ENCODE measurements around the gene HMGN1. TPM values are rescaled to one million over a fixed set of nuclear protein-coding genes. Genes with fewer than 3 reads are reported as not detected.

Gene HMGN1
- total and polyA plus RNA-seq, 2 donors (not counting 1 experiment from before 2014, with no cell fraction given): 117 to 317 TPM

- H4K20me1 ChIP-seq (ENCODE audit: control insufficient read depth, insufficient read depth, low read length, poor library complexity, severe bottlenecking): no peaks in the 10 kb centered on the region
- peak overlapping the region; percentile 61 to 81 for H3K27ac ChIP-seq (ENCODE audit: low read length in 2 of 2)
- peak overlapping the region; percentile 98 for H3K4me2 ChIP-seq (replicated peaks; ENCODE audit: low read depth, low read length, poor library complexity, severe bottlenecking)
- peak overlapping the region; percentile 93 for H3K9ac ChIP-seq (ENCODE audit: low read length)
- H3K27me3 Mint-ChIP-seq: no peaks in the 10 kb centered on the region
- under 1% methylated on average over 65 of the region's 65 CpGs for WGBS (ENCODE audit: insufficient coverage)
- H3K79me2 ChIP-seq (ENCODE audit: control insufficient read depth, insufficient read depth, low read length): peaks cover 15% of the 10 kb centered on the region
- peaks cover 10 to 16% of the 10 kb centered on the region in 2 donors for H3K4me1 ChIP-seq (ENCODE audit: control insufficient read depth in 2 of 2, insufficient read depth in 2 of 2, low read length in 2 of 2)
- CTCF ChIA-PET: interaction anchor here (1.0 kb wide), 1 partner anchor 9 kb away, joined by 6 read pairs; no protein-coding TSS in a partner anchor
- H3K4me1 Mint-ChIP-seq: peaks cover 19% of the 10 kb centered on the region
- H3K9me3 Mint-ChIP-seq (ENCODE audit: insufficient read depth): no peaks in the 10 kb centered on the region
- H2AFZ ChIP-seq (ENCODE audit: insufficient read depth, low read depth, low read length, poor library complexity, severe bottlenecking): peak overlapping the region; percentile 97
- no peaks in the 10 kb centered on the region for H3K36me3 ChIP-seq (replicated peaks in 1 of 2; ENCODE audit: control extremely low read depth in 1 of 2, control insufficient read depth in 1 of 2, extremely low read depth in 1 of 2, insufficient read depth in 2 of 2, low read length in 1 of 2)
- peaks cover 0 to 6% (median 0%) of the 10 kb centered on the region in 4 experiments for H3K27me3 ChIP-seq (replicated peaks in 1 of 4; ENCODE audit: control extremely low read depth in 1 of 4, control insufficient read depth in 3 of 4, insufficient read depth in 4 of 4, low read length in 3 of 4)
- no peaks in the 10 kb centered on the region for H3K9me3 ChIP-seq (ENCODE audit: control extremely low read depth in 1 of 3, control insufficient read depth in 2 of 3, insufficient read depth in 1 of 3, low read length in 2 of 3)
- POLR2A ChIA-PET: interaction anchor here (0.9 to 1.0 kb wide), 3 partner anchors 31 to 197 kb away, joined by 4 to 7 read pairs (median 6); partner anchors contain the start of genes BRWD1, HMGN1 and PSMG1
- ATAC-seq (ENCODE audit: low read depth): peak; percentile 98
- H3K27ac Mint-ChIP-seq: peak overlapping the region; percentile 90
- intact Hi-C loops (cut with micrococcal nuclease): loop anchor here (1.0 to 2.0 kb wide), 4 partner anchors 8 to 197 kb away; partner anchors contain the start of genes HMGN1 and PSMG1
- peak overlapping the region; percentile 93 for H3K4me3 Mint-ChIP-seq
- peak; percentile 90 for DNase-seq
- peak overlapping the region; percentile 73 to 97 (median 92) for H3K4me3 ChIP-seq (ENCODE audit: control extremely low read depth in 1 of 5, extremely low read depth in 1 of 5, insufficient read depth in 1 of 5, low read depth in 2 of 5, low read length in 4 of 5)
- TF ChIP-seq EZH2 (IDR thresholded peaks at IDR 0.05; ENCODE audit: borderline replicate concordance, insufficient read depth, low read depth, low read length, poor library complexity, severe bottlenecking) (no peak), CTCF (IDR thresholded peaks at IDR 0.05) (no peak)
Measured at GRCh38 chr21:39379986-39380891, 31.4 kb upstream of the HMGN1 start.
